Natural killer cell (primary cell): ENCODE data around the gene GSS. TPM values are rescaled to one million over a fixed set of nuclear protein-coding genes. Genes with fewer than 3 reads are reported as not detected.

Source experiments
- ATAC-seq, 3 donors: fragments of 150-1000 bp in 2 of 3; fragments of 200-7000 bp in 1 of 3; cut with Tn5 transposase; 1 replicate in 1 of 3; 2 replicates in 2 of 3; pipeline ENCODE4 v1.10.0; 2021; ENCODE audit warnings: mild to moderate bottlenecking in 2 of 3, moderate library complexity in 2 of 3
- DNase-seq, 2 donors: peaks; one replicate each; pipeline versions ENCODE4 v3.0.0 to v3.0.0-alpha.2; 2013 to 2021; ENCODE audit warnings: mixed read lengths in 1 of 2
- H3K27ac ChIP-seq: one replicate; pipeline ENCODE4 v1.5.1; 2013; ENCODE audit warnings: mild to moderate bottlenecking, low read length
- H3K27me3 ChIP-seq: one replicate; pipeline ENCODE4 v1.6.1; 2013; ENCODE audit warnings: low read length; ENCODE audit not compliant: control insufficient read depth, insufficient read depth
- H3K36me3 ChIP-seq: one replicate; pipeline ENCODE4 v1.6.1; 2013; ENCODE audit warnings: low read length; ENCODE audit not compliant: control insufficient read depth, insufficient read depth
- H3K4me1 ChIP-seq: one replicate; pipeline ENCODE4 v1.6.1; 2013; ENCODE audit warnings: low read length; ENCODE audit not compliant: control insufficient read depth, insufficient read depth
- H3K4me3 ChIP-seq: one replicate; pipeline ENCODE4 v1.5.1; 2013; ENCODE audit warnings: low read length
- H3K9me3 ChIP-seq: one replicate; pipeline ENCODE4 v1.6.1; 2013; ENCODE audit warnings: low read length; ENCODE audit not compliant: control insufficient read depth, insufficient read depth
- H3K27ac Mint-ChIP-seq, 2 donors: one replicate each; pipeline ENCODE4 v1.8.0; 2022; ENCODE audit warnings: mild to moderate bottlenecking in 2 of 2, mixed read lengths in 2 of 2, moderate library complexity in 1 of 2
- H3K27me3 Mint-ChIP-seq, 2 donors: one replicate each; pipeline ENCODE4 v1.8.0; 2022; ENCODE audit warnings: low read depth in 2 of 2, mixed read lengths in 2 of 2
- H3K36me3 Mint-ChIP-seq: one replicate; pipeline ENCODE4 v1.8.0; 2022; ENCODE audit warnings: mixed read lengths
- H3K4me1 Mint-ChIP-seq, 2 donors: one replicate each; pipeline ENCODE4 v1.8.0; 2022; ENCODE audit warnings: mixed read lengths in 2 of 2
- H3K4me3 Mint-ChIP-seq: one replicate; pipeline ENCODE4 v1.8.0; 2022; ENCODE audit warnings: mild to moderate bottlenecking, moderate library complexity, mixed read lengths
- H3K9me3 Mint-ChIP-seq, 2 donors: one replicate each; pipeline ENCODE4 v1.8.0; 2022; ENCODE audit warnings: mixed read lengths in 2 of 2
- WGBS: methylation state at CpG from one replicate; pipeline ENCODE4 v1.1.7; 2013; ENCODE audit warnings: missing lambda C conversion rate; ENCODE audit not compliant: insufficient coverage; 5-methylcytosine and 5-hydroxymethylcytosine counted together
- intact Hi-C: fragments of 100-400 bp; cut with micrococcal nuclease; formaldehyde crosslinking; loops from one replicate; pipeline ENCODE4 v1.14.2; 2022
- total RNA-seq, 4 donors: library from RNA; stranded (reverse); fragments of 120-200 nt in 1 of 4; gene quantifications; one replicate each; pipeline versions ENCODE4 v1.2.3 to v1.2.4, GENCODE V29; 2013 to 2022
- TF ChIP-seq, protein P1 (sequence below): fragments of 200-600 bp; IDR thresholded peaks from one replicate; pipeline ENCODE4 v1.8.0; 2022; ENCODE audit warnings: antibody characterized with exemption

Gene GSS
- total RNA-seq, 3 donors from 2014 or later (not counting 1 experiment from before 2014, with no cell fraction given): 27.4 to 35.4 (median 30.3) TPM

DNA sequence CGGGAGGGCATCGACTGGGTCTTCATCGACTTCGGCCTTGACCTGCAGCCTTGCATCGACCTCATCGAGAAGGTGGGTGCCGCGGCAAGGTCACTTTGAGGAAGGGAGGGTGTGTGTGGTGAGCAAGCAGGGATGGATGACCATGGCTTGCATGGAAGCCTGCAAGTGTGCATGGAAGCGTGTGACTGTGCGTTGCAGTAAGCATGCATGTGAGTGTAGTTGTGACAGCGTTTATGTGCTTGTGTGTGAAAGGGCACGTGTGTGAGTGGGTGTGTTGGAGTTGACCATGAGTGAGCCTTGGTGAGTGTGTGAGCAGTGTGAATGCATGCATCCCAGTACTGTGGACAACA, 32.6 kb upstream of the GSS start:
- H3K27me3 ChIP-seq: no peaks in the 10 kb centered on the region
- no peaks in the 10 kb centered on the region for H3K9me3 ChIP-seq
- H3K36me3 ChIP-seq: no peaks in the 10 kb centered on the region
- WGBS: 92% methylated on average over 12 of the region's 12 CpGs
- no peak overlapping the region for H3K4me3 ChIP-seq
- no peak overlapping the region for H3K4me3 Mint-ChIP-seq
- peaks cover 5 to 10% of the 10 kb centered on the region in 2 donors for H3K27me3 Mint-ChIP-seq
- H3K36me3 Mint-ChIP-seq: no peaks in the 10 kb centered on the region
- no peak overlapping the region for H3K27ac ChIP-seq
- H3K4me1 ChIP-seq: no peaks in the 10 kb centered on the region
- no peaks in the 10 kb centered on the region for H3K9me3 Mint-ChIP-seq
- TF ChIP-seq, protein P1, sequence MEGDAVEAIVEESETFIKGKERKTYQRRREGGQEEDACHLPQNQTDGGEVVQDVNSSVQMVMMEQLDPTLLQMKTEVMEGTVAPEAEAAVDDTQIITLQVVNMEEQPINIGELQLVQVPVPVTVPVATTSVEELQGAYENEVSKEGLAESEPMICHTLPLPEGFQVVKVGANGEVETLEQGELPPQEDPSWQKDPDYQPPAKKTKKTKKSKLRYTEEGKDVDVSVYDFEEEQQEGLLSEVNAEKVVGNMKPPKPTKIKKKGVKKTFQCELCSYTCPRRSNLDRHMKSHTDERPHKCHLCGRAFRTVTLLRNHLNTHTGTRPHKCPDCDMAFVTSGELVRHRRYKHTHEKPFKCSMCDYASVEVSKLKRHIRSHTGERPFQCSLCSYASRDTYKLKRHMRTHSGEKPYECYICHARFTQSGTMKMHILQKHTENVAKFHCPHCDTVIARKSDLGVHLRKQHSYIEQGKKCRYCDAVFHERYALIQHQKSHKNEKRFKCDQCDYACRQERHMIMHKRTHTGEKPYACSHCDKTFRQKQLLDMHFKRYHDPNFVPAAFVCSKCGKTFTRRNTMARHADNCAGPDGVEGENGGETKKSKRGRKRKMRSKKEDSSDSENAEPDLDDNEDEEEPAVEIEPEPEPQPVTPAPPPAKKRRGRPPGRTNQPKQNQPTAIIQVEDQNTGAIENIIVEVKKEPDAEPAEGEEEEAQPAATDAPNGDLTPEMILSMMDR: no peak
- ATAC-seq (no peak), DNase-seq (no peak)
- intact Hi-C loops: no loop called here
- H3K27ac Mint-ChIP-seq: no peak overlapping the region
- H3K4me1 Mint-ChIP-seq: peaks cover 0 to 11% of the 10 kb centered on the region in 2 donors

DNA sequence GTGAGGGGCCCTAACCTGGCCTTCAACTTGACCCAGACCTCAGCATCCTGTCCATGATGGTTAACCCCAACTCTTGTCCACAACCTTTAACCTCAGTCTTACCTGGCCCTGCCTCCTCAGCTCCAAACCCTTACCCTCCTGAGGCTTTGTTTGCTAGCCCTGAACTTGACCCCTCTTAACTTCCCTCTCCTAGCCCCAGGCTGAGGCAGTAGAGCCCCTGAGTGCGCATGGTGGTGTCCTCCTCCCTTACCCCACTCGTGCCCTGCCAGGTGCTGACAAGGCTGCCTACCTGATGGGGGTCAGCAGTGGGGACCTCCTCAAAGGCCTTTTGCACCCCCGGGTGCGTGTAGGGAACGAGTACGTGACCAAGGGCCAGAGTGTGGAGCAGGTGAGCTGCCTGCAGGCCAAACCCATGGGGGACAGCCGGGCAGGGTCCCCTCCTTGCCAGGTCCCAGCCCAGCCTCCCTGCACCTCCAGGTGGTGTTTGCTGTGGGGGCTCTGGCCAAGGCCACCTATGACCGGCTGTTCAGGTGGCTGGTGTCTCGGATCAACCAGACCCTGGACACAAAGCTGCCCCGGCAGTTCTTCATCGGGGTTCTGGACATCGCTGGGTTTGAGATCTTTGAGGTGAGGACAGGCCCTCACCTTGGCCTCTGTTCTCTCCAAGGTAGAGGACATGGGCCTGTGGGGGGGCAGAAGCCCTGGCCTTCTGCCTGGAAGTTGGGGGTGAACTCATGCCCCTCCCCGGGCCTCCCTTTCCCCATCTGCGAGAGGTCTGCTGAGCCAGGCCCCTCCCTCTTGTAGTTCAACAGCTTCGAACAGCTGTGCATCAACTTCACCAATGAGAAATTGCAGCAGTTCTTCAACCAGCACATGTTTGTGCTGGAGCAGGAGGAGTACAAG, 31.9 kb upstream of the GSS start:
- Histone ChIP-seq H3K9me3 (no peaks in the 10 kb centered on the region), H3K4me1 (no peaks in the 10 kb centered on the region), H3K27ac (no peak overlapping the region), H3K36me3 (no peaks in the 10 kb centered on the region), H3K4me3 (no peak overlapping the region), H3K27me3 (no peaks in the 10 kb centered on the region)
- H3K4me1 Mint-ChIP-seq: peaks cover 0 to 11% of the 10 kb centered on the region in 2 donors
- H3K4me3 Mint-ChIP-seq: no peak overlapping the region
- DNase-seq (no peak), ATAC-seq (no peak)
- TF ChIP-seq, protein P1: no peak
- H3K27me3 Mint-ChIP-seq: peaks cover 7 to 16% of the 10 kb centered on the region in 2 donors
- WGBS: 83% methylated on average over 15 of the region's 15 CpGs
- H3K36me3 Mint-ChIP-seq: no peaks in the 10 kb centered on the region
- no peaks in the 10 kb centered on the region for H3K9me3 Mint-ChIP-seq
- no peak overlapping the region for H3K27ac Mint-ChIP-seq
- intact Hi-C loops: no loop called here

DNA sequence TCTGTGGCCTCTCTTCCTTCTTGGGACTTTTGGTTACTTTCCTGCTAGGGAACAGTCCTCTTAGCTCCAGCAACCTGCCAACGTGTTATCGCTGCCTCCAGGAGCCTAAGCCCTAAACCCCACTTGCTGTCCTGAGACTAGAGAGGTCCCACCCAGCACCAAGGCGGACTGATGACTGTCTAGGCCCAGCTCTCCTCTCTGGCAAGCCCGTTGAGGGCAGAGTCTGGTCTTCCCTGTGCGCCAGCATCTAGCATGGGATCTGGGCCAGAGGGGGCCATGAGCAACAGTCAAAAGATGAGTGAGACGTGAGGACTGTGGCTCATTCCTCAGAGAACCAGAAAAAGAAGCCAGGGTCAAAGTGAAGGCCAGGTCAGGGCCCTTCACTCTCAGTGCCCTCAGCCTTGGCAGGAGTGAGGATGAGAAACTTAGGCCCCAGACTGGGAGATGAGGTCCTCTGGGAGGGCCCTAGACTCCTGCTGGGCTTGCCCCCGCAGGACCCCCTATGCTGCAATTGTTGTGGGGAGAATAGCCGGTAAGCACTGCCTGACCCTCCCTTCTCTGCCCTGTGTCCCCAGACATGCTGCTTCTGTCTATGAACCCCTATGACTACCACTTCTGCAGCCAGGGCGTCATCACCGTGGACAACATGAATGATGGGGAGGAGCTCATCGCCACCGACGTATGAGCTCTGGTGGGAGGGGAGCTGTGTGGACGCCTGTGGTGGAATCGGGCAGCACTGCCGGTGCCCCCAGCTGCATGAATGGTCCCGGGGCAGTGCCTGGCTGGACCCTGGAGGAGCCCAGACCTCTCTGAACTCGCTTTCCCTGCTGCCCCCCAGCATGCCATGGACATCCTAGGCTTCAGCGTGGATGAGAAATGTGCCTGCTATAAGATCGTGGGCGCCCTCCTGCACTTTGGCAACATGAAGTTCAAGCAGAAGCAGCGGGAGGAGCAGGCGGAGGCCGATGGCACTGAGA, 31.0 kb upstream of the GSS start:
- Histone ChIP-seq H3K27ac (no peak overlapping the region), H3K36me3 (no peaks in the 10 kb centered on the region), H3K4me1 (no peaks in the 10 kb centered on the region), H3K9me3 (no peaks in the 10 kb centered on the region), H3K27me3 (no peaks in the 10 kb centered on the region), H3K4me3 (no peak overlapping the region)
- intact Hi-C loops: no loop called here
- no peak for ATAC-seq
- Mint-ChIP-seq H3K4me1 (peaks cover 0 to 11% of the 10 kb centered on the region in 2 donors), H3K27me3 (peaks cover 10 to 18% of the 10 kb centered on the region in 2 donors), H3K36me3 (no peaks in the 10 kb centered on the region), H3K27ac (no peak overlapping the region), H3K9me3 (no peaks in the 10 kb centered on the region), H3K4me3 (no peak overlapping the region)
- WGBS: 87% methylated on average over 24 of the region's 24 CpGs
- TF ChIP-seq, protein P1: no peak
- no peak for DNase-seq
